ENCODE data around the gene ZNF782.

DNA sequence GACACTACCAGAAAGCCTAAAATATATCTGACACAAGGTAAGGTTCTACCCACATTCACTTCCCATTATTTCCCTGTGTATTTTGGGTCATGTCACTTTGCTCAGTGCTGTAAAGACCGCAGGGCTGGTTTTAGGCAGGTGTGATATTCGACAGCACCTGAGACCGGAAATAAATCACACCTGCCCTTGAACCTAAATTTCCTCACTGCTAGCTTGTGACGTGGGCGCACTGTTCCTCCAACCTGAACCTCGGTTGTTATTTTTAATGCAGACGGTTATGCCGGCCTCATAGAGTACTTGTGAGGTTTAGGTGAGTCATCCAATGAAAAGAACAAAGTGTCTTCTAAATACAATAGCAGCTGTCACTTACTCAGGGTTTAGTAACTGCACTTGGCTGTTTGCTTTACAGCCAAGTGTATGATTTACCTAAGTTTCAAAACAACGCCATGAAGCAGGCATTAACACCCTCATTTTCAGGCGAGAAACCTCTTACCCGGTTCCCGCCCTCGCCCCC, 20.7 kb upstream of the ZNF782 start:
- TF ChIP-seq, protein P1, sequence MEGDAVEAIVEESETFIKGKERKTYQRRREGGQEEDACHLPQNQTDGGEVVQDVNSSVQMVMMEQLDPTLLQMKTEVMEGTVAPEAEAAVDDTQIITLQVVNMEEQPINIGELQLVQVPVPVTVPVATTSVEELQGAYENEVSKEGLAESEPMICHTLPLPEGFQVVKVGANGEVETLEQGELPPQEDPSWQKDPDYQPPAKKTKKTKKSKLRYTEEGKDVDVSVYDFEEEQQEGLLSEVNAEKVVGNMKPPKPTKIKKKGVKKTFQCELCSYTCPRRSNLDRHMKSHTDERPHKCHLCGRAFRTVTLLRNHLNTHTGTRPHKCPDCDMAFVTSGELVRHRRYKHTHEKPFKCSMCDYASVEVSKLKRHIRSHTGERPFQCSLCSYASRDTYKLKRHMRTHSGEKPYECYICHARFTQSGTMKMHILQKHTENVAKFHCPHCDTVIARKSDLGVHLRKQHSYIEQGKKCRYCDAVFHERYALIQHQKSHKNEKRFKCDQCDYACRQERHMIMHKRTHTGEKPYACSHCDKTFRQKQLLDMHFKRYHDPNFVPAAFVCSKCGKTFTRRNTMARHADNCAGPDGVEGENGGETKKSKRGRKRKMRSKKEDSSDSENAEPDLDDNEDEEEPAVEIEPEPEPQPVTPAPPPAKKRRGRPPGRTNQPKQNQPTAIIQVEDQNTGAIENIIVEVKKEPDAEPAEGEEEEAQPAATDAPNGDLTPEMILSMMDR (conservative IDR thresholded peaks at IDR 0.05), result no peak
- no peak for TF ChIP-seq EZH2 (IDR thresholded peaks at IDR 0.05; ENCODE audit: low read depth)

Measured in PC-9 (cell line).